Lower leg skin (tissue), 3 donors: ENCODE data around the gene CEP63.

Source experiments
- CTCF ChIP-seq, 3 donors: fragments of 450-650 bp; IDR thresholded peaks; one replicate each; pipeline ENCODE4 v1.5.1; 2016; ENCODE audit warnings: antibody characterized with exemption in 3 of 3, mild to moderate bottlenecking in 3 of 3, moderate library complexity in 2 of 3
- POLR2A ChIP-seq, 2 donors: fragments of 450-650 bp; IDR thresholded peaks; one replicate each; pipeline ENCODE4 v1.6.1; 2016 to 2017; ENCODE audit warnings: antibody characterized with exemption in 2 of 2, mild to moderate bottlenecking in 1 of 2, moderate library complexity in 1 of 2

- no peak for TF ChIP-seq CTCF (IDR thresholded peaks at IDR 0.05)
- no peak for TF ChIP-seq POLR2A (IDR thresholded peaks at IDR 0.05)
Observed at GRCh38 chr3:134496471-134497071, 10.7 kb downstream of the CEP63 start.
